Stimulated activated CD4-positive, alpha-beta T cell treated with anti-CD3 and anti-CD28 coated beads, Interleukin-4, amount 100 ng/mL, for 1 hour (primary cell): Measurements from ENCODE around the gene METTL9.
"Not testable (repeated sequence)": the region's sequence is repeated elsewhere in the genome, so short reads cannot be mapped to it uniquely, and the experiment has no call there.

Experiments used
- DNase-seq: peaks from one replicate; pipeline ENCODE4 v3.0.0-alpha.2; 2020

Gene METTL9

DNA sequence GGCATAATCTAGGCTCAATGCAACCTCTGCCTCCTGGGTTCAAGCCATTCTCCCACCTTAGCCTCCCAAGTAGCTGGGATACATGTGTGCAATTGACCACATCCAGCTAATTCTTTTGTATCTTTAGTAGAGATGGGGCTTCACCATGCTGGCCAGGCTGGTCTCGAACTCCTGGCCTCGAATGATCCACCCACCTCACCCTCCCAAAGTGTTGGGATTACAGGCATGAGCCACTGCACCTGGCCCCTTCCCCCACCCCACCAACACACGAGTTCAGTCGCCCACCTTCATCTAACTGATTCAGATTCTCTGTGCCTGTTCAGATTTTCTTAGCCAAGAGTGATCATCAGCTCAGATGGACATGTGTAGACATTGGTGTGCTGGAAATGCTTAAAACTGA, 25.0 kb upstream of the METTL9 start:
- DNase-seq = no peak

DNA sequence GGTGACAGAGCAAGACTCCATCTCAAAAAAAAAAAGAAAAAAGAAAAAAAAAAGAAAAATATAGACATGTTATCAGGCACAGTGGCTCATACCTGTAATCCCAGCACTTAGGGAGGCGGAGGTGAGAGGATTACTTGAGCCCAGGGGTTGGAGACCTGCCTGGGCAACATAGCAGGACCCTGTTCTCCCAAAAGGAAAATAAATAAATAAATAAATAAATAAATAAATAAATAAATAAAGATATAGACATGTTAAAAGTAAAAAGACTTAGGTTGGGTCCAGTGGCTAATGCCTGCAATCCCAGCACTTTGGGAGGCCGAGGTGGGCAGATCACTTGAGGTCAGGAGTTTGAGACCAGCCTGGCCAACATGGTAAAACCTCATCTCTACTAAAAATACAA, 23.1 kb upstream of the METTL9 start:
- DNase-seq = not testable (repeated sequence)

DNA sequence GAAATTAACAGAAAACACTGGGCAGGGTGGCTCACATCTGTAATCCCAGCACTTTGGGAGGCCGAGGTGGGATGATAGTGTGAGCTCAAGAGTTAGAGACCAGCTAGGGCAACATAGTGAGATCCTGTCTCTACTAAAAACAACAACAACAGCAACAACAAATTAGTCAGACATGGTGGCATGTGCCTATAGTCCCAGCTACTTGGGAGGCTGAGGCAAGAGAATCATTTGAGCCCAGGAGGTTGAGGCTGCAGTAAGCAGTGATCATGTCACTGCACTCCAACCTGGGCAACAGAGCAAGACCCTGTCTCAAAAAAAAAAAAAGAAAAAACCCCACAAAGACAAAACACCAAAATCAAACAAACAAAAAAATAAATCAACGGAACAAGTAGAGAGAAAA, 21.9 kb upstream of the METTL9 start:
- not testable (repeated sequence) for DNase-seq

DNA sequence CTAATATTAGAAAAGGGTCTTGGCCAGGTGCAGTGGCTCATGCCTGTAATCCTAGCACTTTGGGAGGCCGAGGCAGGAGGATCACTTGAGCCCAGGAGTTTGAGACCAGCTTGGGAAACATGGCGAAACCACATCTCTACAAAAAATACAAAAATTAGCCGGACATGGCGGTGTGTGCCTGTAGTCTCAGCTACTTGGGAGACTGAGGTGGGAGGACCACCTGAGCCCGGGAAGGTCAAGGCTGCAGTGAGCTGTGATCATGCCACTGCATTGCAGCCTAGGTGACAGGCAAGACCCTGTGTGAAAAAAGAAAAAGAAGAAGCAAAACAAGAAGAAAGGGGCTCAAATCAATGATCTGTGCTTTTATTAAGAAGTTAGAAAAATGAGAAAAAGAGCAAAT, 21.1 kb upstream of the METTL9 start:
- DNase-seq = not testable (repeated sequence)

DNA sequence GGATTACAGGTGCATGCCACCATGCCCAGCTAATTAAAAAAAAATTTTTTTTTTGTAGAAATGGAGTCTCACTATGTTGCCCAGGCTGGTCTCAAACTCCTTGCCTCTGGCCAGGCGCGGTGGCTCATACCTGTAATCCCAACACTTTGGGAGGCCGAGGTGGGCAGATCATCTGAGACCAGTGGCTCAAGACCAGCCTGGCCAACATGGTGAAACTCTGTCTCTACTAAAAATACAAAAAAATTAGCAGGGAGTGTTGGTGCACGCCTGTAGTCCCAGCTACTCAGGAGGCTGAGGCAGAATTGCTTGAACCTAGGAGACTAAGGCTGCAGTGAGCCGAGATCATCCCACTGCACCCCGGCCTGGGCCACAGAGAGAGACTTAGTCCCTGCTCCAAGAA, 19.2 kb upstream of the METTL9 start:
- DNase-seq = not testable (repeated sequence)

DNA sequence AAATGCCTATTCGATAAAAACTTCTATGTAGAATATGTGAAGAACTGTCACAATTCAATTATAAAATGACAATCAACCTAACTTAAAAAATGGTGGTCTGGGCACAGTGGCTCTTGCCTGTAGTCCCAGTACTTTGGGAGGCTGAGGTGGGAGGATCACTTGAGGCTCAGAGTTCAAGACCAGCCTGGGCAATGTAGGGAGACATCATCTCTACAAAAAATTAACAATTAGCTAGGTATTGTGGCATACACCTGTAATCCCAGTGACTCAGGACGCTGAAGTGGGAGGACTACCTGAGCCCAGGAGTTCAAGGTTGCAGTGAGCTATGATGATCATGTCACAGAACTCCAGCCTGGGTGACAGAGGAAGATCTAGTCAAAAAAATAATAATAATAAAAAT, 18.6 kb upstream of the METTL9 start:
- no peak for DNase-seq

DNA sequence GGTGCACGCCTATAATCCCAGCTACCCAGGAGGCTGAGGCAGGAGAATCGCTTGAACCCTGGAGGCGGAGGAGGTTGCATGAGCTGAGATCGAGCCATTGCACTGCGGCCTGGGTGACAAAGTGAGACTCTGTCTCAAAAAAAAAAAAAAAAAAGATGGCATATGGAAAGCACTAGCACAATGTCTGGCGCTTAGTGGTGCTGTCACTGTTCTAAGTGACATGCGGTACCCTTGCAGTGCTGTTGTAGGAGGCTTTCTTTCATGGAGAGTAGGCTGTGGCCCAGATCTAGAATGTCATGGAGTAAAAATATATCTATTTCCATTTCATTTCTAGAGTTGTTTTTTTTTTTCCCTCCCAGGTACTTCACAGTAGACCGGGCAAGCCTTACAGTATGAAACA, 14.6 kb upstream of the METTL9 start:
- no peak for DNase-seq

DNA sequence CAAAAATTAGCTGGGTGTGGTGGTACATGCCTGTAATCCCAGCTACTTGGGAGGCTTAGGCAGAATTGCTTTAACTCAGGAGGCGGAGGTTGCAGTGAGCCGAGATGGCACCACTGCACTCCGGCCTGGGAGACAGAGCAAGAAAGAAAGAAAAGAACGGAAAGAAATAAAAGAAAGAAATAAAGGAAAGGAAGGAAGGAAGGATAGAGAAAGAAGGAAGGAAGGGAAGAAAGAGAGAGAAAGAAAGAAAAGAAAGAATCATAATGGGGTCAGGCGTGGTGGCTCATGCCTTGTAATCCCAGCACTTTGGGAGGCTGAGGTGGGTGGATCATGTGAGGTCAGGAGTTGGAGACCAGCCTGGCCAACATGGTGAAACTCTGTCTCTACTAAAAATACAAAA, 10.8 kb upstream of the METTL9 start:
- not testable (repeated sequence) for DNase-seq

DNA sequence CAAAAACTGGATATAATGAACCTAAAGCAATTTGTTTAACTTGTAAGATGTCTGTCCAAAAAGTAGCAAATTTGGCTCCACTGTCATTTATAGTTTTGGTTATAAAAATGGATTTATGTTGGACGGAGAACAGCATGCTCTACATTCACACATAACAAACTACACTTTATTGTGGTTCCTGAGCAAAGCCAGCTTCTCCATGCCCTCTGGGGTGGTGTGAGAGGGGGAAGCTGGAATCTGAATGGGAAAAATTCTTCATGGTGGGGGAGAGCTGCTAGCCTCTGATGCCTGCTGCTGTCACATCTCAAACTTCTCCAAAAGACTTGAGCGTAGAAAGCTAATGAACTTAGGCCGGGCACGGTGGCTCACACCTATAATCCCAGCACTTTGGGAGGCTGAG, 9.8 kb upstream of the METTL9 start:
- no peak for DNase-seq

DNA sequence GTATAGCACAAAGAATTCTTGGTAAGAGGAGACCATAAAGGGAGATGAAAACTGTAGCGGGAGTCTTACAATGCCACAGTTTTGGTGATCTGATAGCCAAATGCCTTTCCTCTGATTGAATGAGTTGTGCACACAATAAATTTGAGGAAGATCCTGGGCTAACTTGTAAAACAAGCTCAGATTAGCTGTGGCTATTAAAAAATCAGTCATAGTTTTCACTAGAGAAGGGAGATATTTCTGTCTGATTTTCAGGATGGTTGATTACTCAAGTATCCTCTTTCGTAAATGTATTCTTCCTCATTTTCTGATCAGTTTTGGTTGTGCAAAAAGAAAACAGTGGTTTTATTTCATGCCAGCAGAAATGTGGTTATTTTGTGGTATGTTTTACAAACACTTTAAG, 9.1 kb upstream of the METTL9 start:
- no peak for DNase-seq

DNA sequence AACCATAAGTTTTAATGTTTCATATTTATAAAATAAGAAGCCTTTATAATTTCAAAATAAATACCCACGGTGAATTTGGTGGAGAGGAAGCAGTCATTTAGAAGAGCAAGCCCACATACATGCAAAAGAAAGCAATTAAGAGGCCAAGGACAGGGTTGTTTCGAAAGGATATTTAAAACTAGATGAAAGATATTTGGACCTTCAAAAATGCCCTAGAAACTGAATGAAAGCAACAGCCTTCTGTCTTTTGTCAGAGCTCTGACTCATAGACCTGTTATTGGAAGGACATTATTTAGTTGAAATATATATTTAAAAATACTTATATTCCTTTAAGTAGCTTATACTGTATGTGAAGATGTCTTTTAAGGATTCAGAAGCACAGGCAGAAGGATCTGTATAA, 8.6 kb upstream of the METTL9 start:
- no peak for DNase-seq

DNA sequence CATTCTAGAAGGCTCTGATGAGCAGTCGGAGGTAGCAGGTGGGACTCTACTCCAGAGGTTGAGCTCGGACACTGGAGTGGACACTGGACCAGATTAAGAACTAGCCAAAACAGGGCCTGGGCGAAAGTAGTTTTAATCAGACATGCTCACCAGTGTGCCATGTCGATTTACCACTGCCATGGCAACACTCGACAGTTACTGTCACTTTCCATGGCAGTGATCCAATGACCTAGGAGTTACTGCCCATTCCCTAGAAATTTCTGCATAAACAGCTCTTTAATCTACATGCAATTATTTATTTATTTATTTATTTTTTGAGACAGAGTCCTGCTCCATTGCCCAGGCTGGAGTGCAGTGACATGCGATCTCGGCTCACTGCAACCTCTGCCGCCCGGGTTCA, 7.2 kb upstream of the METTL9 start:
- DNase-seq = no peak

DNA sequence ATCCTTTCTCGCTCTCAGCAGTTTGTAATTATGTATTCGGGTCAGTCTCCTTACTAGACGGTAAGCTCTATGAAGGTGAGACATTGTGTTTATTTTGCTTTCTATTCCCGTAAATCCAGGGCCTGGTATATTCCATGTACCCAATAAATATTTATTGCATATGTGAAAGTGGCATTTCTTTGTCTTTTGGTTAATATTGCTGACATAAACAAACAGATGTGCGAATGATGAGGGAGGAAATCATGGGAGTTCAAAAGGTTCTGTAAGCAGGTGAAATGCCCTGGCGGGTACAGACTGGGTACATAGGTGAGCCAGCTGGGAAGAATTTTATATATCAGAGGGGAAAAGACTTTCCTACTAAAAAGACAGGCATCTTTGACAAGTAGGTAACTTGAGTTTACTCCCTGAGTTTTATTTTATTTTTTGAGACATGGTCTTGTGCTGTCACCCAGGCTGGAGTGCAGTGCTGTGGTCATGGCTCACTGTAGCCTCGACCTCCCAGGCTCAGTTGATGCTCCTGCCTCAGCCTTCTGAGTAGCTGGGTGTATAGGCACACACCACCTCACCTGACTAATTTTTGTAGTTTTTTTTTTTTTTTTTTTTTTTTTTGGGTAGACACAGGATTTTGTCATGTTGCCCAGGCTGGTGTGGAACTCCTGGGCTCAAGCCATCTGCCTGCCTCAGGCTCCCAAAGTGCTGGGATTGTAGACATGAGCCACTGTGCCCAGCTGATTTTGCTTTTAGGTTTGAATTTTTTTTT, 5.7 kb upstream of the METTL9 start:
- no peak for DNase-seq

DNA sequence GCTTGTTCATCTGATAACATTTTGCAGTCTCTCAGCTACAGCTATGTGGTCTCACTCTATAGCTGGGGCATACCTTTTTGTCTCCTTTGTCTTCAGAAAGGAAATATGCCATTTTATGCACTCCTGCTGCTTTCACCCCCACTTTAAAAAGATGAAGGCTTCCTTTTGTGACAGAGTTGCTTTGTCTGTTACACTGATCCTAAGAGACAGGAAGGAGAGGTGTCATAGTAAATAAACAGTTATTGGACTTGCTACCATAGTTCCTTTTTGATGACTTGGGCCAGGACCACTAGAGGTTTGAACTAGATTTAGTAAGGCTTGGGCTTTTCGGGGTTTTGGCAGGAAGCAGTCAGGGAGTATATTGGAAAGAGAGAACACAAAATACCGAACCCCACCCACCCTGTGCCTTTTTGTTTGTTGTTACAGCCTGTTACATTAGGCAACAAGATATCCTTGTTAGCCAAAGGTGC, 1.8 kb upstream of the METTL9 start:
- DNase-seq = no peak

DNA sequence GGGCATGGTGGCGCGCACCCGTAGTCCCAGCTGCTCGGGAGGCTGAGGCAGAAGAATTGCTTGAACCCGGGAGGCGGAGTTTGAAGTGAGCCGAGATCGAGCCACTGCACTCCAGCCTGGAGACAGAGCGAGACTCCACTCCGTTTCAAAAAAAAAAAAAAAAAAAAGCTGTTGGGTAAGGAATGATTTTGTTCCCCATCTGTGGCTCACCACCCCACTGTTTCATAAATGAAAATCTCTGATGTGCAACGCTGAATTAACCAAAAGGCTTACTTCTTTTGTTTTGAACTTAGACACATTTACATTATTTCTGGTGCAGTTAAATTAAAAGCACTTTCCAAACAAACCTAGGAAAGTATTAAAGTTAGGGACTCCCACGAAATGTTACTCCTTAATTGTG, 1.2 kb upstream of the METTL9 start:
- no peak for DNase-seq

DNA sequence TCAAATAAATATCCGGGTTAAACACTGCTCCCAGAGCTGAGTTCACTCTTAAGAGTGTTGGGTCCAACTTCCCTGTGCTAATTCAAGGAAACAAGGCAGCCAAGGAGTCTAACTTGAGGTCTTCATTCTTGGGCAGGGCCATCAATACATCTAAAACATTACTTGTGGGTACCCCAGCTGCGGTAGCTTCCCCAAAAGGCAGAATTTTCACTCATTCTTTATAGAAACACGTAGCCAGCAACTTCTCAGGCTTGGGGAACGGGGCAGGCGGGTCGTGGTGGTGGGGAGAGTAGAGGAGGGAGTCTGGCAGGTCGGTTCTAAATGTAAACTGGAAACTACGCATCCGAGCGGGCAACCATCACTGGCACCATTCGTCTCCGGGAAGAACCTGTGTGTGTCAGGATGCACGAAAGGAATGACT, 666 bp upstream of the METTL9 start:
- peak; percentile 27 for DNase-seq

DNA sequence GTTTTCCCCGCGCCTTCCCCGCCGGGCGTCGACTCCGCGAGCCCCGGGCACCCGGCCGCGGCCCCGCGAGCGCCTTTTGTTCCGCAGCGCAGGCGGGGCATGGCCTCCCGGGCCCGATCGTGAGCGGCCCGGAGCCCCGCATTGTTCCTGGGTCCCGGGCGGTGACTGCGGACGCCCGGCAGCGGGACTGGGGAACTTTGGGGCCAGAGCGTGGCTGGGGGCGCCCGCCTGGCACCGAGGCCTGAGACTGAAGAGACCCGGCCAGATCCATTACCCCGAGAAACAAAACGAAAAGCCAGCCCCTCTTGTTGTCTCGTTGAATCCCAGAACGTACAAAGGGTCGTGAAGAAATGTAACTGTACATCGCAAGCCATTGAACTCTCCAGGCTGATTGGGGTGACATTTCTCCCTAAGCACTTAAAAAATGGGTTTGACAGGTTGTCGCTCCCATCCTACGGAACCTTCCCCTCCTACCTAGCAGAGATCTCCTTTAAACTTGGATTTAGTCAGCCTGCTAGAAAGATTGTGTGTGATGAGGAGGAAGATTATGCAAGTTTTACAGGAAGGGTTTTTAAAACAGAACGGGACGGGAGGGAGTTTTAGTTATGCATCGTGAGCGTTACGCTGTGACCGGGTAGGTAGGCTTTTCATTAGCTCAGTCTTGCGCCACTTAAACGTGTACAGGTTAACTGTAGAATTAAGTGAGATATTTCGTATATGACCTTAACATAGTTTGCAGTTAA, 825 bp downstream of the METTL9 start:
- no peak for DNase-seq

DNA sequence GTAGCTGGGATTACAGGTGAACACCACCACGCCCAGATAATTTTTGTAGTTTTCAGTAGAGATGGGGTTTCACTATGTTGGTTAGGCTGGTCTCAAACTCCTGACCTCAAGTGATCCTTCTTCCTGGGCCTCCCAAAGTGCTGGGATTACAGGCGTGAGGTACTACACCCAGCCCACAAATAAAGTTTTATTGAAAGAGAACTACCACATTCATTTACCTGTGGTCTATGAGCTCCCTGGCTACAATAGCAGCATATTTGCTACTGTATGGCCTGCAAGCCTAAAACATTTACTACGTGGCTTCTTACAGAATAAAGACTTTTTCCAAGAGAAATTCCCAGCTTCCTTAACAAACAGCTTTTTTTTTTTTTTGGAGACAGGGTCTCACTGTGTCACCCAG, 3.4 kb downstream of the METTL9 start:
- DNase-seq = no peak

DNA sequence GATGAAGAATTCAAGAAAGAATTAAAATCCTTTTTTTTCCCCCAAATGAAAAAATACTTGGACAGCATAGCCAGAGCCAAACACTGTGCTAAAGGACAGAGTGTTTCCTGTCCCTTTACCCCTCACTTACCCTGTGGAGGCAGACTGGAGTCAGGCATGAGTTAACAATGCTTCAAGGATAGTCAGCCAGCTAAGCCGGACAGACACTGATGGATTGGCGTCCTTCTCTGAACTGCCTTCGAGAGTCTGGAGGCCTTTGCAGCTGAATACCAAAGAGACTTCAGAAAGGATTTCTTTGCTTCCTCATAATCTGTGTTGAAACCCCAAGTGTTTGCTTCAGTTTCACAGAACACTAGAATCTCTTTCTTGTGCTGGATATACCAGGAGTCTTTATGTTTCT, 4.6 kb downstream of the METTL9 start:
- DNase-seq = no peak

DNA sequence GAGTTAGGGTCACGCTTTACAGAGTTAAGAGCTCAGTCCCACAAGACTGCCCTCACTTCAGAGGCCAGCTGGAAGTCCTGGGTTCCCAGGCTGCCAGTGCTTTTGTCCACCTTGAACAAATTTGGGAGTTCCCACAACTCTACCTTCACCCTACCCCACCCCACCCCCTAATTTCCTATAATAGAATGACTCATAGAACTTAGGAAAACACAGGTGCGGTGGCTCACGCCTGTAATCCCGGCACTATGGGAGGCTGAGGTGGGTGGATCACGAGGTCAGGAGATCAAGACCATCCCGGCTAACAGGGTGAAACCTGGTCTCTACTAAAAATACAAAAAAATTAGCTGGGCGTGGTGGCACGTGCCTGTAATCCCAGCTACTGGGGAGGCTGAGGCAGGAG, 6.5 kb downstream of the METTL9 start:
- DNase-seq = not testable (repeated sequence)

DNA sequence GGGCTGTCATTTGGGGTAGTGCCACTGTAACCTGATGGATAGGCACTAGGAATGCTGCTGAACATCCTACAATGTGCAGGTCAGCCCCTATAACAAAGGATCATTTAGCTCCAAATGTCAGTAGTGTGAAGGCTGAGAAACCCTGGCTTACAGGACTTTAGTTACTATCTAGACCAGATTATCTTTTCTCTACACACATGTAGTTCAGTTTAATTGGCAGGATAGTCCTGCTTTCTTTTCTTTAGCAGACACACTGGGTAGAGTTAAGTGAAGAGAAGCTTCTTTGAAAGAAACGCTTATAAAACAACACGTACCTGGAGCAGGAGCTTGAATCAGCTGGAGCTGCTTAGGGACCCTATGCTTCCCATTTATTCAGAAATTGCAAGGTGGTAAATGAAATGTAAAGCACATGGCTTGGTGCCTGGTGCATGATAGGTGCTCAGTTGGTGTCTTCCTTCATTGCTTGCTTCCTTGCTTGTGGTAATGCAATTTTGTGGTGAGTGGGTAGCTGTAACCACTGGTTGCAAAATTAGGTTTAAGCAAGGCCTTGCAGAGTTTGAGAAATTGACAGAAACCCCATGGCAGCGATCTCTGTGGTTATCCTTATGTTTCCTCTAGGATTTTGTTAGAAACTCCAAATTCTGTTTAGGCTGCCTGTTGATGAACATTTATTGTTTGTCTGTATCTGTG, 9.4 kb downstream of the METTL9 start:
- no peak for DNase-seq

DNA sequence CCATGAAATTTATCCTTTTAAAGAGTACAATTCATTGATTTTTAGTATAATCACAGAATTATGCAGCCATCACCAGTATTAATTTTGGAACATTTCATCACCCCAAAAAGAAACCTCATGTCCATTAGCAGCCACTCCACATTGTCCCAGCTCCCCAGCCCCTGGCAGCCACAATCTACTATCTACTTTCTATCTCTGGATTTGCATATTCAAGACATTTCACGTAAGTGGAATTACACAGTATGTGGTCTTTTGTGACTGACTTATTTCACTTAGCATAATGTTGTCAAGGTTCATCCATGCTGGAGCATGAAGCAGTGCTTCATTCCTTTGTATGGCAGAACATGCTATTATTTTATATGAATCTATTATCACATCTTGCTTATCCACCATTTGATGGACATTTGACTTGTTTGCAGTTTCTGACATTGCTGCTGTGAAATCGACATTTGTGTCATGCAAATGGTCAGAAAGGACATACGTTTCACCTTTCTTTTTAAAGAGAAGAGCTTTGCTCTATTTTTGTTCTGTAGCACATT, 10.7 kb downstream of the METTL9 start:
- no peak for DNase-seq

DNA sequence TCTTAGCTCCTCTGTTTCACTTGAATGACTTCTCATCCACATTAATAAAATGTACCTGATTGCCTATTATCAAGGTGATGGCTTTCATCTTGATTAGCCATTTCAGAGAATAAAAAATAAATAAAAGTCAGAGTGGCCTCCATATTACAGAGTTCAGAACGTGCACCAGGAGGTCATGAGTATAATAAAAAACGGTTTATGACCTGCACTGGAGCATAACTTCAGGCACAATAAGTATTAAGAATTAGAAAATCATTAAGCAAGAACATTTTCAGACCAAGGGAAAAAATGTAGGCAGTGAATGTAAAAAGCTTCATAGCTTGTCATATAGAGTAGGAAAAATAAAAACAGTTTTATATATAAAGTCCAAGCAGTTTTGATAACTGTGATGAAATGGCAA, 11.4 kb downstream of the METTL9 start:
- DNase-seq = no peak

DNA sequence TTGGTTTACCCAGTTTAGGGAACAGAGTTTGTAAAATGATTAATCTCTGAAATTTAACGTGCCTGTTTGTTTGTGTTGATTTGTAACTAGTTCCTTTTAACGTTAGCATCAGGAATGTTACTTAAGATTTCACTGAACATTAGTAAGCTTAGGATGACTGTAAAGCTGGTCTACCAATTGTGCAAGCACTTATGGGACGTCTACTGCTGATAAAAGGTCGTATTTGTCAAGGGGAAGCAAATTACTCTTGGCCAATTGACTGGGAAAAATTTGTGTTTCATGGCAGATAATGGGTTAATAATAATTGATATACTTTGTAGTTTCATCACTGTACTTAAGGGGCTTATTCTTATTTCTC, 11.8 kb downstream of the METTL9 start:
- DNase-seq = no peak
